Measurements from ENCODE around the gene HSBP1L1. TPM values are rescaled to one million over a fixed set of nuclear protein-coding genes. Genes with fewer than 3 reads are reported as not detected.
"Not testable (repeated sequence)": the region's sequence is repeated elsewhere in the genome, so short reads cannot be mapped to it uniquely, and the experiment has no call there.

Gene HSBP1L1
- total RNA-seq, 1 donor from 2014 or later: 9.4 TPM

DNA sequence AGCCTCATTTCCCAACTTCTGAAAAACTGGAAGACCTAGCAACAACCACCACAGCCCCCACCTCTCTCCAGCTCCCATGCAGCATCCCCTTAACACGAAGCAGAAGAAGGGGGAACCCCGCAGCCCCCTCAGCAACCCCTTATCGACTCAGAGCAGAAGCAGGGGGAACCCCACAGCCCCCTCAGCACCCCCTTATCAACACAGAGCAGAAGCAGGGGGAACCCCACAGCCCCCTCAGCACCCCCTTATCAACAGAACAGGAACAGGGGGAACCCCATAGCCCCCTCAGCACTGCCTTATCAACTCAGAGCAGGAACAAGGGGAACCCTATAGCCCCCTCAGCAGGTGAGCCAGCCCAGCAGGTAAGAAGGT is 19.7 kb upstream of the HSBP1L1 start:
- DNase-seq (ENCODE audit: low spot score): no peak

DNA sequence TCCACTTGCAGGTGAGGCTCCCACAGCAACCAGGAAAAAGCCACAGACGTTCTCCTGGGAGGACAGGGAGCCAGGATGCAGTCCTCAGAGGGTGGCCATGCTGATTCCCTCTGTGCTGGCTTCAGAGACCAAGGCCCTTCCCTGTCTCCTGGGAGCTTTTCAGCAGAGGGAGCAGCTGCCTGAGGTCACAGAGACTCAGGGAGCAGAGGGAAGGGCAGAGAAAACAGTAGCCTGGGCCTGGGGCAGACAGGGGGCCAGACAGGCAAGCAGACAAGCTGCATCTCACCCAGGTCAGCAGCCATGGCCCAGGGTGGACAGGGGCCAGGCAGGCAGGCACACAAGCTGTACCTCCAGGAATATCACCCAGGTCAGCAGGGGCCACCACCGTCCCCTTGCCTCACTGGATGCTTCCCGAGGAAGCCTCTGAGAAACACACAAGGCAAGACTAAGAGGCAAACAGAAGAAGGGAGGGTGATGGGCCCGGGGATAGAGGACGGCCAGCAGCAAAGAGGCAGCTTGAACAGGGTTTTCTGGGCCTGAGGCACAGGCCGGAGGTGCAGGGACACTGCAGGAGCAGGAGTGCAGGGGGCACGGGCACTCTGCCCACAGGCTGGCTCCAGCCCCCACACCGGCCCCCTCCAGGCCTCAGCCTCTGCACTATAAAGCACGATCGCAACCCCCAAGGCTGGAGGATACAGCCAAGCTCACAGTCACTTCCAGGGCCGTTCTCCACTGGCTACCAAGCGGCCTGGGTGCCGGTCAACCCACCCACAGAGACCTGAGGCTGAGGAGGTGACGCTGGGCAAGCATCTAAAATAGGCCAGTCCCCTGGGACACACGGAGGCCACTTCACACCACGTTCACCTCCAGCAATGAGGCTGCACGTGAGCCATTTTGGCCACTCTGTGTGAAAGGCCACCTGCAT is 19.1 kb upstream of the HSBP1L1 start:
- no peak for DNase-seq (ENCODE audit: low spot score)

DNA sequence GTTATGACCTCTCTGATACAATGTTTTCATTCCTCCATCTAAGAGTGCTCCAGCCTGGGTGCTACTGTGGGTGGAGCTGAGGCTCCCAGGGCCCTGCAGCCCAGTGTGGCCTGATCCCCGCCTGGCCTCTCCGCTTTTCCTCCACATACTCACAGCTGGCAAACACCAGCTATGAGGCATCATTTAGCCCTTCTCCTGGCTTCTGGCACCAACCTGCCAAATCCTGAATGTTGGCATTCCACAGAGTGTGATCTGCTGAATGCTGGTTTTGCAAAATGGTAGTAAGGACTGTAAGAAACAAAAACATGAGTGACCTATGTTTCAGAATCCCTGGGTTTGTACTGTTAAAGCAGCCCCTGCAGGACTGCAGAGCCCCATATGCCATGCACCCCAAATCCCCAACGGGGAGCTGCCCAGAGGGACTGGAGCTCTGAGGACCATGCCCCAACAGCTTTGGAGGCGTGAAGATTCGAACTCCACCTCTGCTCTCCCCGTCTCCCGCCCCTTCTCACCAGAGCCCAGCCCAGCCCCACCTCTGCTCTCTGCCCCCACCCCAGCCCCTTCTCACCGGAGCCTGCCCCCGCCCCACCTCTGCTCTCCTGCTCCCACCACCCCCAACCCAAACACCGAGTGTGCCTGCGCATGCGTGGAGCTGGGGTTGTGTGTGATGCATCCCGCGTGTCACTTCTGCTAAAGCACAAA is 17.2 kb upstream of the HSBP1L1 start:
- no peak for DNase-seq (ENCODE audit: low spot score)

DNA sequence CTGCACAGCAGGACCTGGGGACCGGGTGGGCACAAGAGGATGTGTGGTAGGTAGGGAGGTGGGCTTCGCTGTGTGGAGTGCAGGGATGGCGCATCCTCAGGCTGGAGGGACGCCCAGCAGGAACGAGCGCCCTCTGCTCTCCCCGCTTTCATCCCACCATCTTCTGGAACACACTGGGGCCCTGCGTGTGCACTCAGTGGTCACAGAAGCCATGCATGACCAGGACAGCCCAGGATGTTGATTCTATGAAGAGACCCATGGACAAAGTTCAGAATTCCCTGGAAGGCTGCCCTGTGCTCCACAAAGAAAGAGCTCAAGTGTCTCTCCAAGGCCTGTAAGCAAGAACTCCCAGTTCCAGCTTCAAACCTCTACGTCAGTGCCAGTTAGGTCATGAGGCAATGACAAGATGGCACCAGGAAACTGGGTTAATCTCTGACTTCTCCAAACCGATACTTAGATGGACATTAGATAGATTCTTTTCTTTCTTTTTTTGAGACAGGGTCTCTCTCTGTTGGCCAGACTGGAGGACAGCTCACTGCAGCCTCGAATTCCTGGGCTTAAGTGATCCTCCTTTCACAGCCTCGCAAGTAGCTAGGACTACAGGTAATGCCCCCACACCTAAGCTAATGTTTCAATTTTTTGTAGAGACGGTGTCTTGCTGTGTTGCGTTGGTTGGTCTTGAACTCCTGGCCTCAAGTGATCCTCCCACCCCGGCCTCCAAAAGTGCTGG is 16.4 kb upstream of the HSBP1L1 start:
- no peak for DNase-seq (ENCODE audit: low spot score)

DNA sequence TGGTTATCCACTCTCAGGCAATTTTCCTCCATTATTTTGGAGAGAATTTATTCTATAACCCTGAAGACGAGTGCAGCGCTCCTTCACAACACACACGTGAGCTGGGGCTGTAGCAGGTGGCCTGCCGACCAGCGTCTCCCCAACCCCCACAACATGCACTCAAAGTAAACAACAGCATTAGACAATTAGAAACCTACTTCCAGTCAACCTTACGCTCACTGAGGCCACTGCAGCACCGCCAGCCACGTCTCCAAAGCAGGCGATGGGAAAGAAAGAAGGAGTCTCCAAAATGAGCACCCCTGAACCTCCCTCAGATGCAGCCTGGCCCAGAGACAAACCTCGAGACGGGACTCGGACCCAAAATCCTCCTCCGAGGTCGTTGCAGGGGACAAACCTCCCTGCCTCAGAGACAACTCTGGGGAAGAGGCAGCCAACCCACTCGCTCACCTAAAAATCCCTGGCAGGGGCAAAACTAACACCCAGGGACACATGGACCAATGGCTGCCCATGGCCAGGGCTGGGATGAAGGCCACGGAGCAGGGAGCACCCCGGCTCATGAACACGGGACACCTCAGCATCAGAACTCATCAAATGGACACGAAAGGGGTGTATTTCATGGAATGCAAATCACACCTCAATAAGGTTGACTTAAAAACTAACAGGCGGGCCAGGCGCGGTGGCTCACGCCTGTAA is 15.6 kb upstream of the HSBP1L1 start:
- no peak for DNase-seq (ENCODE audit: low spot score)

DNA sequence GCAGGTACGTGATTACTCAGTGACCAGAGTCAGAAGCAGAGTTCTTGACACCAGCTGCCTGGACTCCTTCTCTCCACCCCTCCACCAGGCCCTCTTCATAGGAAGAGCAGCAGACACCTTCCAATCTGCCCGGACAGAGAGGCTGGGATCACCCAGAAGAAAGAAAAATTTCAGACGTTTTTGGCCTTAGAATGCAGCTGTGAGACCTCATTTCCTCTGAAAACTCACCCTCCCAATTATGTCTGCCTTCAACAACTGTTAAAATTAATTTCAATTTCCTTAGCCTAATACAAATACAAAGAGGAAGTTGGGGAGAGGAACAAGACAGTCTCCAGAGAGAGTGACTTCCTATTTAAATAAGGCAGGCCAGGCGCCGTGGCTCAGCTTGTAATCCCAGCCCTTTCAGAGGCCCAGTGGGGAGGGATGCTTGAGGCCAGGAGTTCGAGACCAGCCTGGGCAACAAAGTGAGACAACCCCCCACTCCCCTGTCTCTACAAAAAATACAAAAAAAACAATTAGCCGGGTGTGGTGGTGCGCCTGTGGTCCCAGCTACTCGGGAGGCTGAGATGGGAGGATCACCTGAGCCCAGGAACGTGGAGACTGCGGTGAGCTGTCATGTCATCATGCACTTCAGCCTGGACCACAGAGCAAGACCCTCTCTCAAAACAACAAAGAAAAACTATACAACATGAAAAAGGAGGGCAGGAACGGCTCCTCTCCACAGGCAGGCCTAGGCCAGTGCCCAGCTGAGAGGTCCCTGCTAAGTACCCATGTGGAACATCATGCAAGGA is 14.6 kb upstream of the HSBP1L1 start:
- DNase-seq (ENCODE audit: low spot score): no peak

DNA sequence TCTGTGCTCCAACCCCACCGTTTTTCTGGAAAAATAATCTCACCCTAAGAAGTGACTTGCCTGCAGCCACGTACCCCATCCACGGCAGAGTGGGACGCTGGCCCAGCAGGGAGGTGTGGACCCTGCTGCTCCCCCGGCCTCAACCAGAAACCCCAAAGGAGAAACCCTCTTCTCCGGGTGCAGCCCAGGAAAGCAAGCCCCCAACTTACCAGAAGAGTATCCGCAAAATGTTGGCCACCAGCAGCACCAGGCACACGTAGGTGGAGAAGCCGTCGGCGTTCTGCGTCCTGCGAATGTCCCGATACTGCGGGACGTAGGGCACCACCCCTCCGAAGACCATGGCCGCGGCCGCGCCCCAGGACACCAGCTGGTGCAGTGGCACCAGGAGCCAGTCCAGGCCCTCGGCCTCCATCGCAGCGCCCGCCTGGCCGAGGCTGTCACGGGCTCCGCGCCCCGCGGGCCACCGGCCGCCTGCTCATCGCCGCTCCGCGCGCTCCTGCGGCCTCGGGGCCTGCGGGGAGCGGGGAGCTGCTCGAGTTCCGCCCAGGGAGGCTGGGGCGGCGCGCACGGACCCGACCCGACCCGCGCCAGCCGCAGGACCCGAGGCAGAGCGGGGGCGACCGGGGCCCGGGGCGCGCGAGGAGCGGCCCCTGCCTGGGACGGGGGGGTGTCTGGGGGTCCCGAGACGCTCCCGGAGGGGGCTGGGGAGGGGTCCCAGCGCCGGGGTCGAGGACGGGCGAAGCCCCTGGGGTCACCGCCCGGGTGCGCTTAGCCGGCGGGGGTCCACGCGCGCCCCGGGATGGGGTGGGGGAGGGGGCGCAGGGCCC is 13.7 kb upstream of the HSBP1L1 start:
- no peak for DNase-seq (ENCODE audit: low spot score)

DNA sequence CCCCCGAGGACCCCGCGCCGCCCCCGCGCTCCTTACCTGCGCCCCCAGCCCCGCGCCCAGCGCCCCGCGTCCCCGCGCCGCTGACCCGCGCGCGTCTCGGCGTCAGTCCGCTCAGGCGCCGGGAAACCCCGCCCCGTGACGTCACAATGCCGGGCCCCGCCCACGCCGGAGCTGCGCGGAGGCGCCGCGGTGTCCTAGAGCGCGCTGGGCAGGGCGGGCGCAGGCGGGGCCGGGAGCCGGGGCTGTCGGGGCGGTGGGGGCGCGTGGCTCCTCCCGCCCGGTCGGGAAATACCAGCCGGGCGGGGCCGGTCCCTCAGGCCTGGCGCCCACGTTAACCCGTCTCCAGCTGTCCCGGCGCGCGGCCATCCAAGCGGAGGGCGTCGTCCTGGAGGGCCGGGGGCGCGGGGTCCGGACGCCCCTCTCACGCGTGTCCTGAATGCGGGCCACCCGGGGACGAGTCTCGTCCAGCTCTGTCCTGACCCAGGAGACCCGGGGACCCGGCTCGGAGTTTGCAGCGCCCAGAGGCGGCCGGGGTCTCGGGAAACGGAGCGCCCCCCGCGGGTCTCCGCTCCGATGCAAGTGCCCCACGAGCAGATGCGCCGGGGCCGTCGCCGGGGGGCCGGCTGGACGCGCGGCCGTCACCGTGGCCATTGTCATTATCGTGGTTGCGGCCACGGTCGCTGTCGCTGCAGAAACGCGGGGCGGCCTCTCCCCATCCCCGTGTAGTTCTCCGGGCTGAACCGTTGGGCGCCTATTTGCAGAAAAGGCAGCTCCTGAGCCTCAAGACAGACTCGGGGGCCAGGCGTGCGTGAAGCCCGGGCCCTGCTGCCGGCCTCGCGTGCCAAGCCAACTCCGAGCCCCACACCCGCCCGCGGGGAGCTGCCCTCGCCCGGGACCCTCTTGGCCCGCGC is 12.6 kb upstream of the HSBP1L1 start, which contains the start of gene SLC66A2:
Gene SLC66A2 (minus strand): TSS at position 109 of the 911 bp plus-strand sequence. CDS start 727 bp downstream, outside the sequence.
- DNase-seq (ENCODE audit: low spot score): peak; percentile 89

DNA sequence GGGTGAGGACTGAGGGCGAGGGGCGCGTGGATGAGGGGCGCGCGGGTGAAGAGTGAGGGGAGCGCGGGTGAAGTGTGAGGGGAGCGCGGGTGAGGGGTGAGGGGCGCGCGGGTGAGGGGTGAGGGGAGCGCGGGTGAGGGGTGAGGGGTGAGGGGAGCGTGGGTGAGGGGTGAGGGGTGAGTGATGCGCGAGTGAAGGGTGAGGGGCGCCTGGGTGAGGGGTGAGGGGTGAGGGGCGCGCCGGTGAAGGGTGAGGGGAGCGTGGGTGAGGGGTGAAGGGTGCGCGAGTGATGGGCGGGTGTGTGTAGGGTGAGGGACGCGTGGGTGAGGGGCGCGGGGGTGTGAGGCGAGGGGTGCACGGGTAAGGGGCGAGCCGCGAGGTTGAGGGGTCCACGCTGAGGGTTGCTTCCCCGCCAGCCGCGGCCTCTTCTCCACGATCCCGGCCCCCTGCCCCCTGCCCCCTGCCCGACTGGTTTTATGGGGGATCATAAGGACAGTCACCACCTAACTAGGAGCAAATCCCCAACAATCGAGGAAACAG is 11.9 kb upstream of the HSBP1L1 start:
- DNase-seq (ENCODE audit: low spot score): no peak

DNA sequence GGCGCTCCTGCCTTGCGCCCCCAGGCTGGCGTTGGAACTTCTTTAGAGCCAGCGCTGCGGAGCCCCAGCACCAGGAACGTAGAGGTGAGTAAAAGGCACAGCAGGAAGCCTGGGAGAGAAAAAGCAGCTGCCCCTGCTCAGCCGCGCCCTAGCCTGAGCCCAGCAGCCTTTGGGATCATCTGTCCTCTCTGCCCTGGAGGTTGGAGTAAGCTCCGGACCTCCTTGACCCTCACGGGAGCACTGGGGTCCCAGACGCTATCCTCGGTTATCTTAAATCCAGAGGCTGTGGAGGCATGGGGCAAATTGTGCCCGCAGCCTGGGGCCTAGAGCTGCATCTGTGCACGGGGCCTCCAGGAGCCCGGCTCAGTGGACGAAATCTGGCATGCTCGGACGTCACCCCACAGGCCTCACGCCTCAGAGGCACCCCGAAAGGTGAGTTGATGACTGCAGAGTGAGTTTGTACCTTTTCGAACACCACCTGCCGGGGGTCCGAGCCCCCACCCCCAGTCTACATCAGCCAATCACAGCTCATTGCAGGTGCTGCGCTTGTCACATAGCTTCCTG is 11.4 kb upstream of the HSBP1L1 start:
- DNase-seq (ENCODE audit: low spot score): no peak

DNA sequence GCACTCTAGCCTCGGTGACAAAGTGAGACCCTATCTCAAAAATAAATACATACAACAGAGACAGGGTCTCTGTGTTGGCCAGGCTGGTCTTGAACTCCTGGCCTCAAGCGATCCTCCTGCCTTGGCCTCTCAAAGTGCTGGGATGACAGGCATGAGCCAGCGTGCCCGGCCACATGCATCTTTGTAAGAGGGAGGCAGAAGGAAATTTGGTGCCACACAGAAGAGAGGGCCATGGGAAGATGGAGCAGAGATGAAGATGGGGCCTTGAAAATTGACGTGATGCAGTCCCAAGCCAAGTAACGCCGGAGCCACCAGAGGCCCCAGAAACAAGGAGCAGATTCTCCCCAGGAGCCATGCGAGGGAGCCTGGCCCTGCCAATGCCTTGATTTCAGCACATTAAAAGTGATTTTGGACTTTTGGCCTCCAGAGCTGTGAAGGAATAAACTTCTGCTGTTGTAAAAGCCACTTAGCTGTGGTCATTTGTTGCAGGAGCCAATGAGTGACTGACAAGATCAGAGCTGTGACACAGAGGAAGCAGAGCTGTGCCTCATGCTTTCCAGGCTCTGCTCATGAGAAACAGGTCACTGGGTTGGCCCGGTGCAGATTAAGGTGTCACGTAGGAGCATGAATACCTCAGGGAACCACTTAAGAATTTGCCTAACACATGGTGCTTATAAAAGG is 10.3 kb upstream of the HSBP1L1 start:
- DNase-seq (ENCODE audit: low spot score): no peak

DNA sequence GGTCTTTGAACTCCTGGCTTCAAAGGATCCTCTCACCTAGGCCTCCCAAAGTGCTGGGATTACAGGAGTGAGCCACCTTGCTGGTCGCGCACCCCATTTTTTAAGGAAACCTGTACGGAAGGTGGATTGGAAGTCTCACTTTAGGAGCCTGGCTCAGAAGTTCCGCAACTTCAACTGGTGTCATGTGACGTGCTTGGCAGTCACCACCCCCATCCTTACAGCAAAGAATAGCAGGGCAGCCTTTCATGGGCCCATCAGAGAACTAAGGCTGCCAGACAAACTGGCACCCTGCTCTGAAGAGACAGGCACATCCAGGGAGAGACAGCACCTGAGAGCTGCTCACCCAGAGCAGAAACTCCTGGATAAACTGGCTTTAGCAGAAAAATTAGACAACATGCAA is 9.7 kb upstream of the HSBP1L1 start:
- no peak for DNase-seq (ENCODE audit: low spot score)

DNA sequence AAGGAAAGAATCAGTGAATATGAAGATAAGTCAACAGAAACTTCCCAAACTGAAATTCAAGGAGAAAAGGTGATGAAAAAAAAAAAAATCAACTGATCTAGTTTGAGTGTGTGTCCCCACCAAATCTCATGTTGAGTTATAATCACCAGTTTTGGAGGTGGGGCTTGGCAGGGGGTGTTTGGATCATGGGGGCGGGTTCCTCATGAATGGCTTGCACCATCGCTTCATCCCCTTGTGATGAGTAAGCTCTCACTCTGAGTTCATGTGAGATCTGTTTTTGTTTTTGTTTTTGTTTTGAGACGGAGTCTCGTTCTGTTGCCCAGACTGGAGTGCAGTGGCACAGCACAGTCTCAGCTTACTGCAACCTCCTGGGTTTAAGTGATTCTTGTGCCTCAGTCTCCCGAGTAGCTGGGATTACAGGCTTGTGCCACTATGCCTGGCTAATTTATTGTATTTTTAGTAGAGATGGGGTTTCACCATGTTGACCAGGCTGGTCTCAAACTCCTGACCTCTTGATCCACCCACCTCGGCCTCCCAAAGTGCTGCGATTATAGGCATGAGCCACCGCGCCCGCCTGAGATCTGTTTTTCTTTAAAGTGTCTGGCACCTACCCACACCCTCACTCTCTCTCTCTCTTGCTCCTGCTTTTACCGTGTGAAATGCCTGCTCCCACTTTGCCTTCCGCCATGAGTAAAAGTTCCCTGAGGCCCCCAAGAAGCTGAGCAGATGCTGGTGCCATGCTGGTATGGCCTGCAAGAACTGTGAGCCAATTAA is 9.0 kb upstream of the HSBP1L1 start:
- DNase-seq (ENCODE audit: low spot score): no peak

DNA sequence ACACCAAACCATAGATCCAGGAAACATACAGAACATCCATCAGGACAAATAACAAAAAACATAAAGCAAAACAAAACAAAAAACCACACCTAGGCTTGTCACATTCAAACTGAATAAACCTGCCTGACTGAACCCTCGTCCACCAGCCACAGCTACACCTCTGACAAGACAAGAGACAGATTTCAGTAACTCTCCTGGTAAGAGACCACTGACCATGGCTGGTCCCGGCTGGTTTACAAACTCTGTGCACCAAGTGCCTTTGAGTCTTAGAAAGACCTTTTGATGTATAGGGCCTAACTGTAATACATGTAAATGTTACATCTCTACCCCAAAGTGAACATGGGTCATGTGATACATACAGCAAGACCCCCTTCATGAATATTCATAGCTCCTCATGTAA is 8.2 kb upstream of the HSBP1L1 start:
- no peak for DNase-seq (ENCODE audit: low spot score)

DNA sequence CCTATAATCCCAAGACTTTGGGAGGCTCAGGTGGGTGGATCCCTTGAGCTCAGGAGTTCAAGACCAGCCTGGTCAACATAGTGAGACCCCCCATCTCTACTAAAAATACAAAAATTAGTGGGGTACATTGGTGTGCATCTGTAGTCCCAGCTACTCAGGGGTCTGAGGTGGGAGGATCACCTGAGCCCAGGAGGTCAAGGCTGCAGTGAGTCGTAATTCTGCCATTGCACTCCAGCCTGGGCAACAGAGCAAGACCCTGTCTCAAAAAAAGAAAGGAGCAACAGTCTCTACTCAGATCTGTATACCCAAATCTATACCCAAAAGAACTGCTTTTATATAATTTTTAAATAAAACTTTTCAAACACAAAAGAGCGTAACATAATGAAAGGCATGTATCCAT is 5.5 kb upstream of the HSBP1L1 start:
- no peak for DNase-seq (ENCODE audit: low spot score)

DNA sequence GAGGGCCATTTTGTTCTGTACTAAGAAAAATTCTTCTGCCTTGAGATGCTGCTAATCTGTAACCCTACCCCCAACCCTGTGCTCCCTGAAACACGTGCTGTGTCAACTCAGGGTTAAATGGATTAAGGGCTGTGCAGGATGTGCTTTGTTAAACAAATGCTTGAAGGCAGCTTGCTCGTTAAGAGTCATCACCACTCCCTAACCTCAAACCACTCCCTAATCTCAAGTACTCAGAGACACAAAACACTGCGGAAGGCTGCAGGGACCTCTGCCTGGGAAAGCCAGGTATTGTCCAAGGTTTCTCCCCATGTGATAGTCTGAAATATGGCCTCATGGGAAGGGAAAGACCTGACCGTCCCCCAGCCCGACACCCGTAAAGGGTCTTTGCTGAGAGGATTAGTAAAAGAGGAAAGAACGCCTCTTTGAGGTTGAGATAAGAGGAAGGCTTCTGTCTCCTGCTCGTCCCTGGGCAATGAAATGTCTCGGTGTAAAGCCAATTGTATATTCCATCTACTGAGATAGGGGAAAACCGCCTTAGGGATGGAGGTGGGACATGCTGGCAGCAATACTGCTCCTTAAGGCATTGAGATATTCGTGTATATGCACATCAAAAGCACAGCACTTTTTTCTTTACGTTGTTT is 4.2 kb upstream of the HSBP1L1 start:
- not testable (repeated sequence) for DNase-seq (ENCODE audit: low spot score)
